Parathyroid adenoma (tissue), 2 donors: Measurements from ENCODE around the gene YAF2.

Source experiments
- H2AFZ ChIP-seq: fragments of 300-600 bp; sonication (generic); one replicate; pipeline ENCODE4 v1.7.0; 2017; ENCODE audit warnings: antibody characterized with exemption, mild to moderate bottlenecking
- H3K27ac ChIP-seq: fragments of 300-600 bp; sonication (generic); one replicate; pipeline ENCODE4 v1.7.0; 2017
- H3K27me3 ChIP-seq: fragments of 300-600 bp; sonication (generic); one replicate; pipeline ENCODE4 v1.7.0; 2017; ENCODE audit warnings: low read length; ENCODE audit not compliant: control insufficient read depth, insufficient read depth
- H3K36me3 ChIP-seq: fragments of 300-600 bp; sonication (generic); one replicate; pipeline ENCODE4 v1.7.0; 2017; ENCODE audit warnings: low read length; ENCODE audit not compliant: control insufficient read depth, insufficient read depth
- H3K4me1 ChIP-seq: fragments of 300-600 bp; sonication (generic); one replicate; pipeline ENCODE4 v1.7.0; 2017; ENCODE audit warnings: control low read depth
- H3K4me2 ChIP-seq: fragments of 300-600 bp; sonication (generic); one replicate; pipeline ENCODE4 v1.7.0; 2017; ENCODE audit warnings: low read length
- H3K4me3 ChIP-seq: fragments of 300-600 bp; sonication (generic); one replicate; pipeline ENCODE4 v1.7.0; 2017; ENCODE audit warnings: low read depth, low read length
- H3K79me2 ChIP-seq: fragments of 300-600 bp; sonication (generic); one replicate; pipeline ENCODE4 v1.7.0; 2017; ENCODE audit warnings: control low read depth
- H3K9ac ChIP-seq: fragments of 300-600 bp; sonication (generic); one replicate; pipeline ENCODE4 v1.7.0; 2017; ENCODE audit warnings: mild to moderate bottlenecking
- H3K9me3 ChIP-seq: fragments of 300-600 bp; sonication (generic); one replicate; pipeline ENCODE4 v1.7.0; 2017; ENCODE audit warnings: low read length; ENCODE audit not compliant: control insufficient read depth
- TF ChIP-seq, protein P1 (sequence below): fragments of 300-600 bp; sonication (generic); IDR thresholded peaks from one replicate; pipeline ENCODE4 v1.7.0; 2017; ENCODE audit warnings: antibody characterized with exemption, mild to moderate bottlenecking
- donor health status: primary hyperparathyroidism.

Gene YAF2

DNA sequence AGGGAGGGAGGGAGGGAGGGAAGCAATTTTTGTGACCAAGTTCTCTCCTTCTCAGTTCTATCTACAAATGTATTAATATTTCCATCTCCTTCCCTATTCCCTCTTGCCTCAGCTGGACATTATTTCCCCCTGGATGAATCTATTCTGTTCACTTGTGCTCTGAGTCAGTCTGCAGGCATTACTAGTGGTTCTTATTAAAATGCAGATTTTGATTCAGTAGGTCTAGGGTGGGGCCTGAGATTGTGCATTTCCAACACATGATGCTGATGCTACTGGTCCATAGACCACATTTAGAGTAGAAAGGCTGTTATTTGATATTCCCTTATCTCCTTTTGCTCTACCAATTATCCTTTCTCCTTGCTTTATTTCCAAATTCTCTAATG, 40.1 kb upstream of the YAF2 start:
- Histone ChIP-seq H3K27ac (no peak overlapping the region), H3K4me2 (no peak overlapping the region), H2AFZ (no peak overlapping the region), H3K36me3 (no peaks in the 10 kb centered on the region), H3K9ac (no peak overlapping the region), H3K4me1 (no peaks in the 10 kb centered on the region), H3K27me3 (no peaks in the 10 kb centered on the region), H3K79me2 (no peaks in the 10 kb centered on the region), H3K4me3 (no peak overlapping the region), H3K9me3 (no peaks in the 10 kb centered on the region)
- TF ChIP-seq, protein P1, sequence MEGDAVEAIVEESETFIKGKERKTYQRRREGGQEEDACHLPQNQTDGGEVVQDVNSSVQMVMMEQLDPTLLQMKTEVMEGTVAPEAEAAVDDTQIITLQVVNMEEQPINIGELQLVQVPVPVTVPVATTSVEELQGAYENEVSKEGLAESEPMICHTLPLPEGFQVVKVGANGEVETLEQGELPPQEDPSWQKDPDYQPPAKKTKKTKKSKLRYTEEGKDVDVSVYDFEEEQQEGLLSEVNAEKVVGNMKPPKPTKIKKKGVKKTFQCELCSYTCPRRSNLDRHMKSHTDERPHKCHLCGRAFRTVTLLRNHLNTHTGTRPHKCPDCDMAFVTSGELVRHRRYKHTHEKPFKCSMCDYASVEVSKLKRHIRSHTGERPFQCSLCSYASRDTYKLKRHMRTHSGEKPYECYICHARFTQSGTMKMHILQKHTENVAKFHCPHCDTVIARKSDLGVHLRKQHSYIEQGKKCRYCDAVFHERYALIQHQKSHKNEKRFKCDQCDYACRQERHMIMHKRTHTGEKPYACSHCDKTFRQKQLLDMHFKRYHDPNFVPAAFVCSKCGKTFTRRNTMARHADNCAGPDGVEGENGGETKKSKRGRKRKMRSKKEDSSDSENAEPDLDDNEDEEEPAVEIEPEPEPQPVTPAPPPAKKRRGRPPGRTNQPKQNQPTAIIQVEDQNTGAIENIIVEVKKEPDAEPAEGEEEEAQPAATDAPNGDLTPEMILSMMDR = no peak

DNA sequence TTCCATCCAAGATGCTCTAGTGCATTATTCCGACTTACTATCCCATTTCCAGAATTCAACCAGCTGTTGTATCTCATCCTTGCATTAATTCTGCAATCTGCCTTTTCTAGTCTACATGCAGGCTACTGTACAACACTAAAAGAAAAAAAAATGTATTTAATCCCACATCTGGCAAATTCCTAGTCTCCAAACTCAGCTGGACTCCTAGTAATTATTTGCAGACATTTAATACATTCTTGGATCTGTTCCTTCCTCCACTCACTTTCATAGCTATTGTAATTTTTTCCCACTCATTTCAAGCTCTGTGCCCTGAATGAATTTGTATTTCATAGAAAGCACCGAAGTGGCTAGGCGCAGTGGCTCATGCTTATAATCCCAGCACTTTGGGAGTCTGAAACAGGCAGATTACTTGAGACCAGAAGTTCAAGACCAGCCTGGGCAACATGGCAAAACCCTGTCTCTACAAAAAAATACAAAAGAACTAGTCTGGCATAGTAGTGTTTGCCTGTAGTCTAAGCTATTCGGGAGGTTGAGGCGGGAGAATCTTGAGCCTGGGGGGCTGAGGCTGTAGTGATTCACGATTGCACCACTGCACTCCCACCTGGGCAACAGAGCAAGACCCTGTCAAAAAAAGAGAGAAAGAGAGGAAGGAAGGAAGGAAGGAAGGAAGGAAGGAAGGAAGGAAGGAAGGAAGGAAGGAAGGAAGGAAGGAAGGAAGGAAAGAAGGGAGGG, 39.5 kb upstream of the YAF2 start:
- Histone ChIP-seq H3K79me2 (no peaks in the 10 kb centered on the region), H3K9ac (no peak overlapping the region), H3K27ac (no peak overlapping the region), H3K36me3 (no peaks in the 10 kb centered on the region), H3K4me3 (no peak overlapping the region), H3K4me1 (no peaks in the 10 kb centered on the region), H3K27me3 (no peaks in the 10 kb centered on the region), H3K4me2 (no peak overlapping the region), H2AFZ (no peak overlapping the region), H3K9me3 (no peaks in the 10 kb centered on the region)
- TF ChIP-seq, protein P1 = no peak

- TF ChIP-seq, protein P1 = no peak
- H3K79me2 ChIP-seq = no peaks in the 10 kb centered on the region
- H3K27me3 ChIP-seq = no peaks in the 10 kb centered on the region
- no peaks in the 10 kb centered on the region for H3K4me1 ChIP-seq
- no peak overlapping the region for H3K4me2 ChIP-seq
- H3K9me3 ChIP-seq = no peaks in the 10 kb centered on the region
- no peaks in the 10 kb centered on the region for H3K36me3 ChIP-seq
- no peak overlapping the region for H2AFZ ChIP-seq
- H3K9ac ChIP-seq = no peak overlapping the region
- no peak overlapping the region for H3K27ac ChIP-seq
- H3K4me3 ChIP-seq = no peak overlapping the region
These were observed 37.5 kb upstream of the YAF2 start for GRCh38 chr12:42275499-42275898.

DNA sequence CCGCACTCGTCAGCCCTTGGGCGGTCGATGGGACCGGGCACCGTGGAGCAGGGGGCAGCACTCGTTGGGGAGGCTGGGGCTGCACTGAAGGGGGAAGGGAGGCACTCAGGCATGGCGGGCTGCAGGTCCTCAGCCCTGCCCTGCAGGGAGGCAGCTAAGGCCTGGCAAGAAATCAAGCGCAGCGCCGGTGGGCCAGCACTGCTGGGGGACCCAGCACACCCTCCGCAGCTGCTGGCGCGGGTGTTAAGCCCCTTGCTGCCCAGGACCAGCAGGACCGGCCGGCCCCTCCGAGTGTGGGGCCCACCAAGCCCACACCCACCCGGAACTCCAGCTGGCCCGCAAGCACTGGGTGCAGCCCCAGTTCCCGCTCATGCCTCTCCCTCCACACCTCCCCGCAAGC, 35.7 kb upstream of the YAF2 start:
- no peak overlapping the region for H3K9ac ChIP-seq
- no peak overlapping the region for H3K4me3 ChIP-seq
- TF ChIP-seq, protein P1 = no peak

DNA sequence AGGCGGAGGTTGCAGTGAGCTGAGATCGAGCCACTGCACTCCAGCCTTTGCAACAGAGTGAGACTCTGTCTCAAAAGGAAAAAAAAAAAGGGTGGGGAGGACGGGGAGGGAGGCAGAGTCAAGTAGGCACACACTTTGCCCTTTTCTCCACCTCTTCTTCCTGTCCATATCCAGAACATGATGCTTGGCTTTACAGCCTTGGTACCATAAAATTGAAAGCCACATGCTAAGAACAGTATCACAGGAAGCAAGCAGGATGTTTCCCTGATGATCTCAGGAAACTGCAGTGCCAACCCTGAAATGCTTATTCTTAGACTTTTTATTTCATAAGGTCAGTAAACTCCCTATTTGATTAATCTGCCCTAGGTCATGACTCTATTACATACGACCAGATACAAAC, 32.5 kb upstream of the YAF2 start:
- H3K9ac ChIP-seq = no peak overlapping the region
- H2AFZ ChIP-seq = no peak overlapping the region
- no peaks in the 10 kb centered on the region for H3K27me3 ChIP-seq
- no peak overlapping the region for H3K4me2 ChIP-seq
- no peaks in the 10 kb centered on the region for H3K4me1 ChIP-seq
- H3K36me3 ChIP-seq = no peaks in the 10 kb centered on the region
- H3K9me3 ChIP-seq = no peaks in the 10 kb centered on the region
- no peak overlapping the region for H3K4me3 ChIP-seq
- no peaks in the 10 kb centered on the region for H3K79me2 ChIP-seq
- no peak overlapping the region for H3K27ac ChIP-seq
- TF ChIP-seq, protein P1 = no peak

More for the DNA sequence above, 35.7 kb upstream of the YAF2 start:
- Histone ChIP-seq H3K4me2 (no peak overlapping the region), H3K27ac (no peak overlapping the region), H3K79me2 (no peaks in the 10 kb centered on the region), H3K9me3 (no peaks in the 10 kb centered on the region), H3K27me3 (no peaks in the 10 kb centered on the region), H2AFZ (no peak overlapping the region), H3K36me3 (no peaks in the 10 kb centered on the region), H3K4me1 (no peaks in the 10 kb centered on the region)
